ENCODE data around the gene NOX3. TPM values are rescaled to one million over a fixed set of nuclear protein-coding genes. Genes with fewer than 3 reads are reported as not detected.
A peak's percentile ranks its signal among the peaks of the same experiment; 100 is the strongest.

The NOX3 gene
- total and polyA plus RNA-seq, 10 of the 15 experiments (the other 5 are each of a cell fraction or from before 2014, with no cell fraction given) = not detected

- no peak for TF ChIP-seq WRNIP1 (IDR thresholded peaks at IDR 0.05; ENCODE audit: borderline replicate concordance, low read depth, low read length)
- no peak for TF ChIP-seq HDAC6 (IDR thresholded peaks at IDR 0.05; ENCODE audit: unreplicated experiment)
- TF ChIP-seq PRDM15 (CRISPR knock-in tag; IDR thresholded peaks at IDR 0.05) = no peak
- no peak for TF ChIP-seq MTA2 (IDR thresholded peaks at IDR 0.05; ENCODE audit: low read depth)
- TF ChIP-seq CBX5 (IDR thresholded peaks at IDR 0.05; ENCODE audit: low read depth) = peak; percentile 96; the same call in 1 of the 2 replicates
- TF ChIP-seq NFYB (IDR thresholded peaks at IDR 0.05; ENCODE audit: insufficient read depth, low read depth, low read length) = no peak
- TF ChIP-seq USF2 (IDR thresholded peaks at IDR 0.05; ENCODE audit: borderline replicate concordance, low read depth, low read length) = no peak
- no peak for TF ChIP-seq PAX5 (IDR thresholded peaks at IDR 0.05; ENCODE audit: borderline replicate concordance, low read depth, low read length)
- no peak for TF ChIP-seq ZZZ3 (IDR thresholded peaks at IDR 0.05; ENCODE audit: control insufficient read depth, insufficient read length, low read depth)
- no peak for TF ChIP-seq REST (IDR thresholded peaks at IDR 0.05; ENCODE audit: low read depth, low read length)
- TF ChIP-seq ELK1 (IDR thresholded peaks at IDR 0.05; ENCODE audit: low read depth, low read length) = no peak
- no peak for TF ChIP-seq ATF3 (IDR thresholded peaks at IDR 0.05; ENCODE audit: borderline replicate concordance, extremely low read depth, low read depth, low read length)
- no peak for TF ChIP-seq IKZF2 (IDR thresholded peaks at IDR 0.05)
- TF ChIP-seq CHD1 (IDR thresholded peaks at IDR 0.05; ENCODE audit: low read depth, low read length) = no peak
- no peak for TF ChIP-seq RAD21 (IDR thresholded peaks at IDR 0.05; ENCODE audit: insufficient read depth, low read depth, low read length)
- no peak for TF ChIP-seq NR2C2 (IDR thresholded peaks at IDR 0.05; ENCODE audit: borderline replicate concordance, control insufficient read depth, insufficient read length, low read depth)
- TF ChIP-seq FOXK2 (IDR thresholded peaks at IDR 0.05) = no peak
These were observed 108.7 kb downstream of the NOX3 start (continued) for GRCh38 chr6:155346957-155347356.
